Neural progenitor cell (in vitro differentiated cells): ENCODE data around the gene NCF4. TPM values are rescaled to one million over a fixed set of nuclear protein-coding genes. Genes with fewer than 3 reads are reported as not detected.

Experiments
- DNase-seq: peaks from one replicate; pipeline ENCODE4 v3.0.0-alpha.2; 2016; ENCODE audit warnings: low spot score
- H2AFZ ChIP-seq: fragments of 200-600 bp; sonication (generic); replicated peaks from 2 replicates; pipeline ENCODE4 v1.6.1; 2016; ENCODE audit warnings: antibody characterized with exemption
- H3F3A ChIP-seq: fragments of 200-600 bp; sonication (generic); 2 replicates; pipeline ENCODE4 v1.6.1; 2016; ENCODE audit warnings: antibody characterized with exemption, low read depth
- H3K27ac ChIP-seq: fragments of 200-600 bp; sonication (generic); 2 replicates; pipeline ENCODE4 v1.5.1; 2016; ENCODE audit warnings: mild to moderate bottlenecking
- H3K27me3 ChIP-seq: fragments of 200-600 bp; sonication (generic); 2 replicates; pipeline ENCODE4 v1.6.1; 2016; ENCODE audit warnings: mild to moderate bottlenecking, moderate library complexity
- H3K36me3 ChIP-seq: fragments of 200-600 bp; sonication (generic); 2 replicates; pipeline ENCODE4 v1.5.1; 2016
- H3K4me1 ChIP-seq: fragments of 200-600 bp; sonication (generic); 2 replicates; pipeline ENCODE4 v1.6.1; 2016; ENCODE audit warnings: mixed run types
- H3K4me2 ChIP-seq: fragments of 200-600 bp; sonication (generic); 2 replicates; pipeline ENCODE4 v1.6.1; 2016
- H3K4me3 ChIP-seq: fragments of 200-600 bp; sonication (generic); 2 replicates; pipeline ENCODE4 v1.5.1; 2016
- H3K79me2 ChIP-seq: fragments of 200-600 bp; sonication (generic); 2 replicates; pipeline ENCODE4 v1.6.1; 2016; ENCODE audit warnings: low read depth
- H3K9ac ChIP-seq: fragments of 200-600 bp; sonication (generic); 2 replicates; pipeline ENCODE4 v1.6.1; 2016
- H3K9me3 ChIP-seq: fragments of 200-600 bp; sonication (generic); 2 replicates; pipeline ENCODE4 v1.5.1; 2016; ENCODE audit warnings: low read depth
- H4K20me1 ChIP-seq: fragments of 200-600 bp; sonication (generic); 2 replicates; pipeline ENCODE4 v1.6.1; 2016; ENCODE audit warnings: low read depth
- H3K27ac Mint-ChIP-seq: 3 replicates; pipeline ENCODE4 v1.8.0; 2021; ENCODE audit warnings: mixed read lengths
- H3K27me3 Mint-ChIP-seq: 2 replicates; pipeline ENCODE4 v1.8.0; 2022; ENCODE audit warnings: low read depth, mild to moderate bottlenecking, inconsistent platforms, moderate library complexity, mixed read lengths; ENCODE audit not compliant: insufficient read depth
- H3K36me3 Mint-ChIP-seq: 3 replicates; pipeline ENCODE4 v1.8.0; 2021; ENCODE audit warnings: mixed read lengths
- H3K4me1 Mint-ChIP-seq: 3 replicates; pipeline ENCODE4 v1.8.0; 2021; ENCODE audit warnings: mixed read lengths
- H3K4me3 Mint-ChIP-seq: 3 replicates; pipeline ENCODE4 v1.8.0; 2021; ENCODE audit warnings: mild to moderate bottlenecking, moderate library complexity, mixed read lengths
- H3K9me3 Mint-ChIP-seq: 3 replicates; pipeline ENCODE4 v1.8.0; 2020; ENCODE audit warnings: mixed read lengths
- EZH2 ChIP-seq: fragments of 200-600 bp; sonication (generic); IDR thresholded peaks from 2 replicates; pipeline ENCODE4 v1.6.1; 2017; ENCODE audit warnings: antibody characterized with exemption, mild to moderate bottlenecking, moderate library complexity
- EZH2phosphoT487 ChIP-seq: fragments of 200-600 bp; sonication (generic); IDR thresholded peaks from 2 replicates; pipeline ENCODE4 v1.6.1; 2017; ENCODE audit warnings: antibody characterized with exemption
- total RNA-seq: library from RNA; depleted of rRNA; stranded (reverse); fragments of >200 nt; gene quantifications from 2 replicates; pipeline ENCODE4 v1.2.3, GENCODE V29; 2015; ENCODE audit warnings: low replicate concordance
- TF ChIP-seq, protein P1 (sequence below): fragments of 200-600 bp; sonication (generic); IDR thresholded peaks from 2 replicates; pipeline ENCODE4 v1.5.1; 2017; ENCODE audit warnings: antibody characterized with exemption, mild to moderate bottlenecking

NCF4 gene
- total RNA-seq, 1 donor from 2014 or later: not detected

DNA sequence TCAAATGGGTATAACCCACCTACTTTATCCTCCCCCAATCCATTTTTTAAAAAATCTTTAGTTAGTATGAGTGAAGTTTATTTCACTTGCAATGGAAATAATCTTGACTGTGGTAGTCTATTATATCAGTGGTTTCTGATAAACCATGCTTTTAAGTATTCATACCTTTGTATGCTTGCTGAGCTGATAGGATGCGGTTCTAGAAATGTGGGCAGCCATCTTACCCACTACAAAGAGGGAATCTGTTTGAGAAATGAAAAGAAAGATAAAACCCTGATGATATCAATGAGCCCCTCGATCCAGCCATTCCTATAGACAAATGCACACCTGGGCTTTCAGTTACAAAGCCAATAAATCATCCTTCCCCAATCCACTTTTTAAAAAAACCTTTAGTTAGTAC lies 30.2 kb upstream of the NCF4 start:
- H3K4me1 Mint-ChIP-seq: peaks cover 23% of the 10 kb centered on the region
- no peak for DNase-seq
- no peaks in the 10 kb centered on the region for H3K27me3 ChIP-seq
- H3K4me3 Mint-ChIP-seq: no peak overlapping the region
- TF ChIP-seq EZH2phosphoT487 (no peak), EZH2 (no peak)
- TF ChIP-seq, protein P1, sequence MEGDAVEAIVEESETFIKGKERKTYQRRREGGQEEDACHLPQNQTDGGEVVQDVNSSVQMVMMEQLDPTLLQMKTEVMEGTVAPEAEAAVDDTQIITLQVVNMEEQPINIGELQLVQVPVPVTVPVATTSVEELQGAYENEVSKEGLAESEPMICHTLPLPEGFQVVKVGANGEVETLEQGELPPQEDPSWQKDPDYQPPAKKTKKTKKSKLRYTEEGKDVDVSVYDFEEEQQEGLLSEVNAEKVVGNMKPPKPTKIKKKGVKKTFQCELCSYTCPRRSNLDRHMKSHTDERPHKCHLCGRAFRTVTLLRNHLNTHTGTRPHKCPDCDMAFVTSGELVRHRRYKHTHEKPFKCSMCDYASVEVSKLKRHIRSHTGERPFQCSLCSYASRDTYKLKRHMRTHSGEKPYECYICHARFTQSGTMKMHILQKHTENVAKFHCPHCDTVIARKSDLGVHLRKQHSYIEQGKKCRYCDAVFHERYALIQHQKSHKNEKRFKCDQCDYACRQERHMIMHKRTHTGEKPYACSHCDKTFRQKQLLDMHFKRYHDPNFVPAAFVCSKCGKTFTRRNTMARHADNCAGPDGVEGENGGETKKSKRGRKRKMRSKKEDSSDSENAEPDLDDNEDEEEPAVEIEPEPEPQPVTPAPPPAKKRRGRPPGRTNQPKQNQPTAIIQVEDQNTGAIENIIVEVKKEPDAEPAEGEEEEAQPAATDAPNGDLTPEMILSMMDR: no peak
- H3K79me2 ChIP-seq: no peaks in the 10 kb centered on the region
- H3K4me2 ChIP-seq: no peak overlapping the region
- H3K9me3 Mint-ChIP-seq: no peaks in the 10 kb centered on the region
- peaks cover 18% of the 10 kb centered on the region for H3F3A ChIP-seq
- no peak overlapping the region for H3K27ac ChIP-seq
- H3K27me3 Mint-ChIP-seq: peaks cover 5% of the 10 kb centered on the region
- no peak overlapping the region for H3K4me3 ChIP-seq
- H3K36me3 ChIP-seq: no peaks in the 10 kb centered on the region
- H3K36me3 Mint-ChIP-seq: no peaks in the 10 kb centered on the region
- H3K9ac ChIP-seq: no peak overlapping the region
- H4K20me1 ChIP-seq: no peaks in the 10 kb centered on the region
- H3K9me3 ChIP-seq: no peaks in the 10 kb centered on the region
- H3K4me1 ChIP-seq: peaks cover 28% of the 10 kb centered on the region
- no peak overlapping the region for H3K27ac Mint-ChIP-seq
- no peak overlapping the region for H2AFZ ChIP-seq

DNA sequence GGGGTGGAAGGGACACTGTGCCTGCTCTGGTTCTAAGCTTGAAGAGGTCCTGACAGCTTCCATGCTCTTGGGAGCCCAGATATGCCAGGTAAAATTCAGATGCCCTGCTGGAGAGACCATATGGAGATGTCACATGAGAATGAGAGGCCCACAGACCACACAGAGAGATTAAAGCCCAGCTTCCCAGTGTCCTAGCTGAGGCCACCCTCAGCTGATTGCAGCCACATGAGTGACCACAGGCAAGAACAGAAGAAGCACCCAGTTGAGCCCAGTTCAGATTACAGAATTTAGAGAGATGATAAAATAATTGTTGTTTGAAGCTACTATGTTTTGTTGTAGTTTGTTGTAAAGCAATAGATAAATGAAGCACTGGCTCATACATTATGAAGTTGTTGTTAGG lies 29.6 kb upstream of the NCF4 start:
- H3K27ac ChIP-seq: no peak overlapping the region
- Mint-ChIP-seq H3K9me3 (no peaks in the 10 kb centered on the region), H3K27me3 (peaks cover 5% of the 10 kb centered on the region), H3K4me3 (no peak overlapping the region), H3K36me3 (no peaks in the 10 kb centered on the region), H3K27ac (no peak overlapping the region), H3K4me1 (peaks cover 18% of the 10 kb centered on the region)
- H3K36me3 ChIP-seq: no peaks in the 10 kb centered on the region
- no peaks in the 10 kb centered on the region for H3K9me3 ChIP-seq
- H3K27me3 ChIP-seq: no peaks in the 10 kb centered on the region
- H3F3A ChIP-seq: peaks cover 15% of the 10 kb centered on the region
- TF ChIP-seq, protein P1: no peak
- TF ChIP-seq EZH2phosphoT487 (no peak), EZH2 (no peak)
- no peak for DNase-seq
- H3K9ac ChIP-seq: no peak overlapping the region
- no peak overlapping the region for H3K4me2 ChIP-seq
- H3K79me2 ChIP-seq: no peaks in the 10 kb centered on the region
- no peaks in the 10 kb centered on the region for H4K20me1 ChIP-seq
- H2AFZ ChIP-seq: no peak overlapping the region
- peaks cover 22% of the 10 kb centered on the region for H3K4me1 ChIP-seq
- no peak overlapping the region for H3K4me3 ChIP-seq

DNA sequence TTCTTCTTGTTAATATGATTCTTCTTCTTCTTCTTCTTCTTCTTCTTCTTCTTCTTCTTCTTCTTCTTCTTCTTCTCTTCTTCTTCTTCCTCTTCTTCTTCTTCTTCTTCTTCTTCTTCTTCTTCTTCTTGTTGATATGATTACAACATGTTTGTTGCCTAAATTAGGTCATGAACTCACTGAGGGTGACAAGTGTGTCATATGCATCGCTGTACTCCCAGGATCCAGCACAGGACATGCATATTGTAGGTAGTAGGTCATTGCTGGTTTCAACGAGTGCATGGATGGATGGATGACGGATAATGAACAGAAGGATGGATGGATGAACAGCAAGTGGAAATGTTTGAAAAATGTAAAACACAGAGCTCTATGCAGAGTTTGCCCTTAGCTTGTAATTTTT lies 29.1 kb upstream of the NCF4 start:
- H3K4me1 Mint-ChIP-seq: peaks cover 13% of the 10 kb centered on the region
- no peak overlapping the region for H3K4me3 Mint-ChIP-seq
- Histone ChIP-seq H3K4me3 (no peak overlapping the region), H3K27me3 (no peaks in the 10 kb centered on the region), H3F3A (peaks cover 10% of the 10 kb centered on the region), H2AFZ (no peak overlapping the region), H3K4me1 (peaks cover 17% of the 10 kb centered on the region), H3K4me2 (no peak overlapping the region), H3K9me3 (no peaks in the 10 kb centered on the region), H3K9ac (no peak overlapping the region), H4K20me1 (no peaks in the 10 kb centered on the region), H3K27ac (no peak overlapping the region), H3K79me2 (no peaks in the 10 kb centered on the region), H3K36me3 (no peaks in the 10 kb centered on the region)
- DNase-seq: no peak
- no peaks in the 10 kb centered on the region for H3K9me3 Mint-ChIP-seq
- H3K36me3 Mint-ChIP-seq: no peaks in the 10 kb centered on the region
- peaks cover 5% of the 10 kb centered on the region for H3K27me3 Mint-ChIP-seq
- H3K27ac Mint-ChIP-seq: no peak overlapping the region
- TF ChIP-seq EZH2: no peak

DNA sequence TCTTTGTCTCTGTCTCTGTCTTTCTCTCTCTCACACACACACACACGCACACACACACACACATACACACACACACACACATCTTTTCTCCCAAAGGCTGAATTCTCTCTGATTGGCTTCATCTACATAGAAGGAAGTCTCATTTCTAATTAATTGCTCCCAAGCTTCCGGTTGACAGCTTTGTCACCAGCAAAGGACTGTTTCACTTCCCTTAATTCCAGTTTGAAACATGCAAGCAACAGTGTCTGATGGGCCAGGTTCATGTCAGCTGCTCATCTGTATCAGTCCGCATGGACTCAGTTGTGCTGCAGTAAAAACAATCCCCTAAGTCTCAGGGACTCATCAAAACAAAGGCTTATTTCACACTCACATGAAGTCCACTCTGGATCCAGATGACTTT lies 27.7 kb upstream of the NCF4 start:
- peaks cover 11% of the 10 kb centered on the region for H3K27me3 Mint-ChIP-seq
- H3K4me3 ChIP-seq: no peak overlapping the region
- H3F3A ChIP-seq: no peaks in the 10 kb centered on the region
- no peaks in the 10 kb centered on the region for H3K36me3 ChIP-seq
- no peak overlapping the region for H3K4me2 ChIP-seq
- H4K20me1 ChIP-seq: no peaks in the 10 kb centered on the region
- H3K27ac Mint-ChIP-seq: no peak overlapping the region
- peaks cover 2% of the 10 kb centered on the region for H3K4me1 Mint-ChIP-seq
- no peak overlapping the region for H3K4me3 Mint-ChIP-seq
- no peaks in the 10 kb centered on the region for H3K79me2 ChIP-seq
- no peaks in the 10 kb centered on the region for H3K27me3 ChIP-seq
- peaks cover 3% of the 10 kb centered on the region for H3K4me1 ChIP-seq
- no peak overlapping the region for H2AFZ ChIP-seq
- TF ChIP-seq EZH2 (no peak), EZH2phosphoT487 (no peak)
- TF ChIP-seq, protein P1: no peak
- no peaks in the 10 kb centered on the region for H3K9me3 ChIP-seq
- H3K27ac ChIP-seq: no peak overlapping the region
- H3K36me3 Mint-ChIP-seq: no peaks in the 10 kb centered on the region
- no peak for DNase-seq
- H3K9me3 Mint-ChIP-seq: peaks cover 4% of the 10 kb centered on the region
- no peak overlapping the region for H3K9ac ChIP-seq
